Measurements from ENCODE around the gene AAMP.

- TF ChIP-seq EZH2phosphoT487 (conservative IDR thresholded peaks at IDR 0.05; ENCODE audit: low read length) (no peak), CTCF (IDR thresholded peaks at IDR 0.05; ENCODE audit: insufficient read depth, low read length, poor library complexity, severe bottlenecking) (no peak)
Measured at GRCh38 chr2:218310853-218311540, 41.1 kb upstream of the AAMP start.

All from SU-DHL-6 (cell line).